Measurements from ENCODE around the gene PRRC1.

PRRC1 gene

GRCh38 chr5:127601601-127602000, 84.2 kb downstream of the PRRC1 start:
- no peak overlapping the region for H3K27ac ChIP-seq
- TF ChIP-seq ZFX (IDR thresholded peaks at IDR 0.05; ENCODE audit: borderline replicate concordance) (no peak), CTCF (IDR thresholded peaks at IDR 0.05) (no peak)

- TF ChIP-seq ZFX (IDR thresholded peaks at IDR 0.05; ENCODE audit: borderline replicate concordance) (no peak), CTCF (IDR thresholded peaks at IDR 0.05) (no peak)
- H3K27ac ChIP-seq, result no peak overlapping the region
These were observed 85.0 kb downstream of the PRRC1 start for GRCh38 chr5:127602481-127602880.

GRCh38 chr5:127602896-127603844, 85.7 kb downstream of the PRRC1 start:
- TF ChIP-seq ZFX (IDR thresholded peaks at IDR 0.05; ENCODE audit: borderline replicate concordance) (no peak), CTCF (IDR thresholded peaks at IDR 0.05) (no peak)
- no peak overlapping the region for H3K27ac ChIP-seq
